Measurements from ENCODE around the gene PDE8A.

DNA sequence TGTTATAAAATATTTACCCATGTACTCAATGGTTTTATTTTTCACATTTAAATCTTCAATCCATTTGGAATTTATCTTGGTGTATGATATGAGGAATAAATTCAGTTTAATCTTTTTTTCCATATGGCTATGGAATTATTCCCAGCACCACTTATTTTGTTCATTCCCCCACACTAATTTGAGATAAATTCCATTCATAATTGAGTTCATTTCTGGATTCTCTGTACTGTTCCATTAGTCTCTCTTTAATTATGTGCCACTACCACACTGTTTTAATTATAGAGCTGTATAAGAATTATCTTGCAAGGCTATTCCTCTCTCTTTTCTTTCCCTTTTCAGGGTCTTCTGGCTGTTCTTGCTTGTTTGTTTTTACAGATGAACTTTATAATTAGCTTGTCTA lies 34.6 kb downstream of the PDE8A start:
- TF ChIP-seq, protein P1, sequence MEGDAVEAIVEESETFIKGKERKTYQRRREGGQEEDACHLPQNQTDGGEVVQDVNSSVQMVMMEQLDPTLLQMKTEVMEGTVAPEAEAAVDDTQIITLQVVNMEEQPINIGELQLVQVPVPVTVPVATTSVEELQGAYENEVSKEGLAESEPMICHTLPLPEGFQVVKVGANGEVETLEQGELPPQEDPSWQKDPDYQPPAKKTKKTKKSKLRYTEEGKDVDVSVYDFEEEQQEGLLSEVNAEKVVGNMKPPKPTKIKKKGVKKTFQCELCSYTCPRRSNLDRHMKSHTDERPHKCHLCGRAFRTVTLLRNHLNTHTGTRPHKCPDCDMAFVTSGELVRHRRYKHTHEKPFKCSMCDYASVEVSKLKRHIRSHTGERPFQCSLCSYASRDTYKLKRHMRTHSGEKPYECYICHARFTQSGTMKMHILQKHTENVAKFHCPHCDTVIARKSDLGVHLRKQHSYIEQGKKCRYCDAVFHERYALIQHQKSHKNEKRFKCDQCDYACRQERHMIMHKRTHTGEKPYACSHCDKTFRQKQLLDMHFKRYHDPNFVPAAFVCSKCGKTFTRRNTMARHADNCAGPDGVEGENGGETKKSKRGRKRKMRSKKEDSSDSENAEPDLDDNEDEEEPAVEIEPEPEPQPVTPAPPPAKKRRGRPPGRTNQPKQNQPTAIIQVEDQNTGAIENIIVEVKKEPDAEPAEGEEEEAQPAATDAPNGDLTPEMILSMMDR (IDR thresholded peaks at IDR 0.05): no peak
- TF ChIP-seq SIN3A (IDR thresholded peaks at IDR 0.05; ENCODE audit: borderline replicate concordance, insufficient read depth, low read depth, low read length) (no peak), POLR2AphosphoS5 (IDR thresholded peaks at IDR 0.05; ENCODE audit: low read depth, low read length) (no peak)
- TF ChIP-seq, protein P2, sequence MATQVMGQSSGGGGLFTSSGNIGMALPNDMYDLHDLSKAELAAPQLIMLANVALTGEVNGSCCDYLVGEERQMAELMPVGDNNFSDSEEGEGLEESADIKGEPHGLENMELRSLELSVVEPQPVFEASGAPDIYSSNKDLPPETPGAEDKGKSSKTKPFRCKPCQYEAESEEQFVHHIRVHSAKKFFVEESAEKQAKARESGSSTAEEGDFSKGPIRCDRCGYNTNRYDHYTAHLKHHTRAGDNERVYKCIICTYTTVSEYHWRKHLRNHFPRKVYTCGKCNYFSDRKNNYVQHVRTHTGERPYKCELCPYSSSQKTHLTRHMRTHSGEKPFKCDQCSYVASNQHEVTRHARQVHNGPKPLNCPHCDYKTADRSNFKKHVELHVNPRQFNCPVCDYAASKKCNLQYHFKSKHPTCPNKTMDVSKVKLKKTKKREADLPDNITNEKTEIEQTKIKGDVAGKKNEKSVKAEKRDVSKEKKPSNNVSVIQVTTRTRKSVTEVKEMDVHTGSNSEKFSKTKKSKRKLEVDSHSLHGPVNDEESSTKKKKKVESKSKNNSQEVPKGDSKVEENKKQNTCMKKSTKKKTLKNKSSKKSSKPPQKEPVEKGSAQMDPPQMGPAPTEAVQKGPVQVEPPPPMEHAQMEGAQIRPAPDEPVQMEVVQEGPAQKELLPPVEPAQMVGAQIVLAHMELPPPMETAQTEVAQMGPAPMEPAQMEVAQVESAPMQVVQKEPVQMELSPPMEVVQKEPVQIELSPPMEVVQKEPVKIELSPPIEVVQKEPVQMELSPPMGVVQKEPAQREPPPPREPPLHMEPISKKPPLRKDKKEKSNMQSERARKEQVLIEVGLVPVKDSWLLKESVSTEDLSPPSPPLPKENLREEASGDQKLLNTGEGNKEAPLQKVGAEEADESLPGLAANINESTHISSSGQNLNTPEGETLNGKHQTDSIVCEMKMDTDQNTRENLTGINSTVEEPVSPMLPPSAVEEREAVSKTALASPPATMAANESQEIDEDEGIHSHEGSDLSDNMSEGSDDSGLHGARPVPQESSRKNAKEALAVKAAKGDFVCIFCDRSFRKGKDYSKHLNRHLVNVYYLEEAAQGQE (IDR thresholded peaks at IDR 0.05; ENCODE audit: insufficient read depth in 1 of 2, low read depth in 2 of 2, low read length in 1 of 2): no peak
